Tibial nerve (tissue), 3 donors: Measurements from ENCODE around the gene GAST.

Experiments used
- POLR2A ChIP-seq, 2 donors: fragments of 450-650 bp; IDR thresholded peaks; one replicate each; pipeline ENCODE4 v1.6.1; 2017; ENCODE audit warnings: antibody characterized with exemption in 2 of 2, mild to moderate bottlenecking in 2 of 2, moderate library complexity in 2 of 2
- TF ChIP-seq, protein P1 (sequence below), 5 experiments: fragments of 200-600 bp in 3 of 5; fragments of 450-650 bp in 2 of 5; sonication (generic) in 3 of 5; IDR thresholded peaks; one replicate each; pipeline ENCODE4 v1.5.1; 2016 to 2019; ENCODE audit warnings: antibody characterized with exemption in 5 of 5, mild to moderate bottlenecking in 3 of 5, moderate library complexity in 2 of 5

GRCh38 chr17:41733348-41734138, 21.4 kb downstream of the GAST start:
- TF ChIP-seq, protein P1, sequence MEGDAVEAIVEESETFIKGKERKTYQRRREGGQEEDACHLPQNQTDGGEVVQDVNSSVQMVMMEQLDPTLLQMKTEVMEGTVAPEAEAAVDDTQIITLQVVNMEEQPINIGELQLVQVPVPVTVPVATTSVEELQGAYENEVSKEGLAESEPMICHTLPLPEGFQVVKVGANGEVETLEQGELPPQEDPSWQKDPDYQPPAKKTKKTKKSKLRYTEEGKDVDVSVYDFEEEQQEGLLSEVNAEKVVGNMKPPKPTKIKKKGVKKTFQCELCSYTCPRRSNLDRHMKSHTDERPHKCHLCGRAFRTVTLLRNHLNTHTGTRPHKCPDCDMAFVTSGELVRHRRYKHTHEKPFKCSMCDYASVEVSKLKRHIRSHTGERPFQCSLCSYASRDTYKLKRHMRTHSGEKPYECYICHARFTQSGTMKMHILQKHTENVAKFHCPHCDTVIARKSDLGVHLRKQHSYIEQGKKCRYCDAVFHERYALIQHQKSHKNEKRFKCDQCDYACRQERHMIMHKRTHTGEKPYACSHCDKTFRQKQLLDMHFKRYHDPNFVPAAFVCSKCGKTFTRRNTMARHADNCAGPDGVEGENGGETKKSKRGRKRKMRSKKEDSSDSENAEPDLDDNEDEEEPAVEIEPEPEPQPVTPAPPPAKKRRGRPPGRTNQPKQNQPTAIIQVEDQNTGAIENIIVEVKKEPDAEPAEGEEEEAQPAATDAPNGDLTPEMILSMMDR (IDR thresholded peaks at IDR 0.05) = no peak
- TF ChIP-seq POLR2A (IDR thresholded peaks at IDR 0.05) = no peak
